Activated B cell treated with CpG ODN at 0.5 μM for 24 hours (primary cell): Measurements from ENCODE around the gene DLG2. TPM values are rescaled to one million over a fixed set of nuclear protein-coding genes. Genes with fewer than 3 reads are reported as not detected.

Experiments used
- ATAC-seq: fragments of 200-7000 bp; cut with Tn5 transposase; one replicate; pipeline ENCODE4 v1.10.0; 2021; ENCODE audit warnings: low read depth, mild to moderate bottlenecking, moderate library complexity
- CTCF ChIA-PET: fragments of 350-600 bp; sonication (Branson Sonifier 250); formaldehyde crosslinking; loops from one replicate; lab custom pipeline; 2021; ENCODE audit warnings: antibody characterized with exemption; lab: Charles Lee
- POLR2A ChIA-PET: fragments of 350-600 bp; sonication (Branson Sonifier 250); formaldehyde crosslinking; loops from one replicate; lab custom pipeline; 2021; ENCODE audit warnings: antibody characterized with exemption; lab: Charles Lee
- DNase-seq: peaks from one replicate; pipeline ENCODE4 v3.0.0; 2022
- H3K27ac Mint-ChIP-seq: one replicate; pipeline ENCODE4 v1.8.0; 2020; ENCODE audit warnings: mixed read lengths
- H3K27me3 Mint-ChIP-seq: one replicate; pipeline ENCODE4 v1.8.0; 2021; ENCODE audit warnings: mixed read lengths
- H3K36me3 Mint-ChIP-seq: one replicate; pipeline ENCODE4 v1.8.0; 2021; ENCODE audit warnings: low read depth, mixed read lengths
- H3K4me1 Mint-ChIP-seq: one replicate; pipeline ENCODE4 v1.8.0; 2021; ENCODE audit warnings: mixed read lengths
- H3K4me3 Mint-ChIP-seq: one replicate; pipeline ENCODE4 v1.8.0; 2020; ENCODE audit warnings: mild to moderate bottlenecking, mixed read lengths
- H3K9me3 Mint-ChIP-seq: one replicate; pipeline ENCODE4 v1.8.0; 2020; ENCODE audit warnings: mixed read lengths
- intact Hi-C: fragments of 100-400 bp; cut with micrococcal nuclease; formaldehyde crosslinking; loops from one replicate; pipeline ENCODE4 v1.15.1; 2024
- total RNA-seq: library from RNA; stranded (reverse); gene quantifications from 2 replicates; pipeline ENCODE4 v1.2.3, GENCODE V29; 2022
- TF ChIP-seq, protein P1 (sequence below): fragments of 200-600 bp; IDR thresholded peaks from one replicate; pipeline ENCODE4 v1.8.0; 2022; ENCODE audit warnings: antibody characterized with exemption, mild to moderate bottlenecking

Gene DLG2
- total RNA-seq, 1 donor from 2014 or later = 2.7 TPM

- intact Hi-C loops = no loop called here
- H3K9me3 Mint-ChIP-seq = peaks cover 11% of the 10 kb centered on the region
- H3K27me3 Mint-ChIP-seq = no peaks in the 10 kb centered on the region
- DNase-seq = no peak
- no peak overlapping the region for H3K27ac Mint-ChIP-seq
- H3K4me3 Mint-ChIP-seq = no peak overlapping the region
- H3K4me1 Mint-ChIP-seq = peaks cover 39% of the 10 kb centered on the region
- ChIA-PET CTCF (no interaction called here), POLR2A (no interaction called here)
- ATAC-seq = no peak
- no peaks in the 10 kb centered on the region for H3K36me3 Mint-ChIP-seq
- TF ChIP-seq, protein P1, sequence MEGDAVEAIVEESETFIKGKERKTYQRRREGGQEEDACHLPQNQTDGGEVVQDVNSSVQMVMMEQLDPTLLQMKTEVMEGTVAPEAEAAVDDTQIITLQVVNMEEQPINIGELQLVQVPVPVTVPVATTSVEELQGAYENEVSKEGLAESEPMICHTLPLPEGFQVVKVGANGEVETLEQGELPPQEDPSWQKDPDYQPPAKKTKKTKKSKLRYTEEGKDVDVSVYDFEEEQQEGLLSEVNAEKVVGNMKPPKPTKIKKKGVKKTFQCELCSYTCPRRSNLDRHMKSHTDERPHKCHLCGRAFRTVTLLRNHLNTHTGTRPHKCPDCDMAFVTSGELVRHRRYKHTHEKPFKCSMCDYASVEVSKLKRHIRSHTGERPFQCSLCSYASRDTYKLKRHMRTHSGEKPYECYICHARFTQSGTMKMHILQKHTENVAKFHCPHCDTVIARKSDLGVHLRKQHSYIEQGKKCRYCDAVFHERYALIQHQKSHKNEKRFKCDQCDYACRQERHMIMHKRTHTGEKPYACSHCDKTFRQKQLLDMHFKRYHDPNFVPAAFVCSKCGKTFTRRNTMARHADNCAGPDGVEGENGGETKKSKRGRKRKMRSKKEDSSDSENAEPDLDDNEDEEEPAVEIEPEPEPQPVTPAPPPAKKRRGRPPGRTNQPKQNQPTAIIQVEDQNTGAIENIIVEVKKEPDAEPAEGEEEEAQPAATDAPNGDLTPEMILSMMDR = no peak
Measured at GRCh38 chr11:85095239-85095638, 531.9 kb downstream of the DLG2 start.

DNA sequence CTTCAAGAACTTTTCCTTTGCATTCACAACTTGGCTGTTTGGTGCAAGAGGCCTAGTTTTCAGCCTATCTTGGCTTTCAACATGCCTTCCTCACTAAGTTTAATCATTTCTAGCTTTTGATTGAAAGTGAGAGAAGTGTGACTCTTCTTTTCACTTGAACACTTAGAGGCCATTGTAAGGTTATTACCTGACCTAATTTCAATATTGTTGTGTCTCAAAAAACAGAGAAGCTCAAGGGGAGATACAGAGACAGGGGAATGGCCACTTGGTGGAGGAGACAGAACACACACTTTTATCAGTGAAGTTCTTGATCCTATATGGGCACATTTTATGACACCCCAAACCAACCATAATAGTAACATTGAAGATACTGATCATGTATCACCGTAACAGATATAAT is 532.3 kb downstream of the DLG2 start:
- no peak overlapping the region for H3K4me3 Mint-ChIP-seq
- TF ChIP-seq, protein P1 = no peak
- peaks cover 43% of the 10 kb centered on the region for H3K4me1 Mint-ChIP-seq
- peaks cover 12% of the 10 kb centered on the region for H3K9me3 Mint-ChIP-seq
- ChIA-PET CTCF (no interaction called here), POLR2A (no interaction called here)
- H3K27ac Mint-ChIP-seq = no peak overlapping the region
- intact Hi-C loops = no loop called here
- ATAC-seq = no peak
- no peaks in the 10 kb centered on the region for H3K27me3 Mint-ChIP-seq
- H3K36me3 Mint-ChIP-seq = no peaks in the 10 kb centered on the region
- no peak for DNase-seq

- no peaks in the 10 kb centered on the region for H3K36me3 Mint-ChIP-seq
- ATAC-seq (peak; percentile 50), DNase-seq (no peak)
- peak overlapping the region; percentile 36 for H3K4me3 Mint-ChIP-seq
- no peaks in the 10 kb centered on the region for H3K27me3 Mint-ChIP-seq
- peak overlapping the region; percentile 64 for H3K27ac Mint-ChIP-seq
- TF ChIP-seq, protein P1 = no peak
- intact Hi-C loops = no loop called here
- H3K9me3 Mint-ChIP-seq = peaks cover 24% of the 10 kb centered on the region
- POLR2A ChIA-PET = interaction anchor here (0.6 kb wide), 1 partner anchor 55 kb away, joined by 8 read pairs; no protein-coding TSS in a partner anchor
- peaks cover 44% of the 10 kb centered on the region for H3K4me1 Mint-ChIP-seq
- CTCF ChIA-PET = no interaction called here
Measured at GRCh38 chr11:85089654-85090053, 537.5 kb downstream of the DLG2 start.

DNA sequence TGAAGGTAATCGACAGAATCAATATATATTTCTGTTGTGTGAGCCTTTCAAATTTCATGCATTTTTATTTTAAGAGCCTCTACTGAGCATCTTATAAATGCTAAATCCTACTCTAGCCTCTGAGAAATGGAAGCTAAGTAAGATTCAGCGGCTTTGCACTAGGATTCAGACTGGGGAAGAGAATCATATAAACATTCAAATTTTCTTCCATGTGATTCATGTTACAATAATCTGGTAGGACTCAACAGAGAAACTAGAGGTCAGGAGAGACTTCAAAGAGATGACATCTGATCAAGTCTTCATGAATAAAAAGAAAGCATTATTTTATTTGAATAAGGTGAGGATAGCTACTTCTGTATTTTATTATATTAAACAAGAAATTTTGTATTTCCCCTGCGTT is 538.9 kb downstream of the DLG2 start:
- H3K27ac Mint-ChIP-seq = no peak overlapping the region
- no peaks in the 10 kb centered on the region for H3K27me3 Mint-ChIP-seq
- no peak overlapping the region for H3K4me3 Mint-ChIP-seq
- TF ChIP-seq, protein P1 = no peak
- no peaks in the 10 kb centered on the region for H3K36me3 Mint-ChIP-seq
- ATAC-seq (no peak), DNase-seq (no peak)
- ChIA-PET CTCF (no interaction called here), POLR2A (interaction anchor here (1.3 kb wide), 1 partner anchor 9 kb away, joined by 3 read pairs; no protein-coding TSS in a partner anchor)
- peaks cover 30% of the 10 kb centered on the region for H3K9me3 Mint-ChIP-seq
- peaks cover 41% of the 10 kb centered on the region for H3K4me1 Mint-ChIP-seq
- intact Hi-C loops = no loop called here

DNA sequence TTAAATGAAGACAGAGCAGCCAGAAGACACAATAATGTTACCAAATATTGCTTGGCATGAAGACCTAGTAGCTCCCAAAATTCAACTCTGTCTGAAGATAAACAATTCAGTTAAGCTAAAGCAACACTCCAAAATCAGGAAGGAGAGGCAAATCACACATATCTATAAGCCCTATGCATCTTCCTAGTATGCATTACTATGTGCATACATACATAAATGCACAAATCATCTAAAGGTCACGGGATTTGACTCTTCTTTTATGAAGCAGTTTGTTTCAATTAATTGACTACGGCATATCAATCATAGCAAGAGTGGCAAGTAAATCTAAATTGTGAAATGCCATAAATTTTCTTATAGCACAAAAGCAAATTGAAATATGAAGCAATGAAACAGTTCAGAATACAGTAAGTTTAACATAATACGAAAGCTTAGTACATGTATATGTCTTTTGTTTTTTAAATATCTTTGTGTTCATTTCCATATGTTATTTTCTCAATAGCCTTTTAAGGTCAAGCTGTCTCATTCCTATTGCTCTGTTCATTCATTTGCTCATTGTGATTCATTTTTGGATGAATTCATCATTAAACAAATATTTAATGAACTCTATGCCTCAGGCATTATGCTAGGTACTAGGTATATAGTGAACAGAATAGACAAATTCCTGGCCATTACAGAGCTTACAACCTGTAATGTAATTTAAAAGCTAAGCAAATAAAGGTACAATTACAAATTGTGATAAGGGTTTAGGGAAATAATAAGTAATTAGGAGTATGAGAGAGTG is 540.5 kb downstream of the DLG2 start:
- no peak for DNase-seq
- H3K9me3 Mint-ChIP-seq = peaks cover 32% of the 10 kb centered on the region
- no peak overlapping the region for H3K27ac Mint-ChIP-seq
- no peaks in the 10 kb centered on the region for H3K27me3 Mint-ChIP-seq
- no peak for ATAC-seq
- ChIA-PET CTCF (no interaction called here), POLR2A (no interaction called here)
- H3K4me3 Mint-ChIP-seq = no peak overlapping the region
- H3K4me1 Mint-ChIP-seq = peaks cover 40% of the 10 kb centered on the region
- TF ChIP-seq, protein P1 = no peak
- no peaks in the 10 kb centered on the region for H3K36me3 Mint-ChIP-seq
- intact Hi-C loops = no loop called here
